GM12878 (cell line): ENCODE measurements around the gene CYP8B1. TPM values are rescaled to one million over a fixed set of nuclear protein-coding genes. Genes with fewer than 3 reads are reported as not detected.

Experiments used
- ATAC-seq: fragments of 200-7000 bp; cut with Tn5 transposase; 3 replicates; pipeline ENCODE4 v1.9.1; 2020; ENCODE audit warnings: mild to moderate bottlenecking, moderate library complexity
- BruUV-seq: library from RNA; stranded (reverse); fragments of 400-500 nt; replicated peaks from 2 replicates; lab custom pipeline; 2021; lab: Mats Ljungman, UMichigan
- CTCF ChIA-PET: fragments of 300-600 bp; sonication (Branson Sonifier 250); formaldehyde crosslinking; extraction: SDS; loops from one replicate; lab custom pipeline; 2021; ENCODE audit warnings: inconsistent platforms; lab: Yijun Ruan, JAX
- POLR2A ChIA-PET: fragments of 350-600 bp; formaldehyde crosslinking; extraction: SDS; loops from one replicate; lab custom pipeline; 2021; ENCODE audit warnings: inconsistent platforms; lab: Charles Lee
- RAD21 ChIA-PET: fragments of 300-600 bp; sonication (Branson Sonifier 250); formaldehyde crosslinking; loops from one replicate; lab custom pipeline; 2023; ENCODE audit warnings: antibody characterized with exemption; ENCODE audit not compliant: unreplicated experiment; lab: Charles Lee
- SMC1A ChIA-PET: fragments of 300-600 bp; sonication (Branson Sonifier 250); formaldehyde crosslinking; loops from one replicate; lab custom pipeline; 2023; ENCODE audit not compliant: unreplicated experiment, uncharacterized antibody; lab: Charles Lee
- DNase-seq: peaks from one replicate; pipeline ENCODE4 v3.0.0-alpha.2; 2011; ENCODE audit warnings: low read depth, low spot score
- FAIRE-seq: peaks from 3 replicates; lab custom pipeline; 2011; peaks lifted over from hg19 to GRCh38; lab: Jason Lieb, UNC
- H2AFZ ChIP-seq: 2 replicates; pipeline ENCODE4 v1.6.0; 2011; ENCODE audit warnings: low read depth, low read length, control low read depth; ENCODE audit not compliant: control insufficient read depth
- H3K27ac ChIP-seq: 2 replicates; pipeline ENCODE4 v1.5.1; 2011; ENCODE audit warnings: control low read depth; ENCODE audit not compliant: control insufficient read depth, insufficient read depth
- H3K27me3 ChIP-seq, 2 experiments: replicated peaks in 1 of 2; 2 replicates each; pipeline versions ENCODE4 v1.6.0 to v1.6.1; 2011; ENCODE audit warnings: low read length in 1 of 2; ENCODE audit not compliant: control insufficient read depth in 2 of 2, insufficient read depth in 2 of 2
- H3K36me3 ChIP-seq, 2 experiments: 2 replicates each; pipeline ENCODE4 v1.5.1; 2011; ENCODE audit warnings: low read length in 1 of 2; ENCODE audit not compliant: control insufficient read depth in 2 of 2, insufficient read depth in 2 of 2
- H3K4me1 ChIP-seq: 2 replicates; pipeline ENCODE4 v1.6.1; 2011; ENCODE audit warnings: mild to moderate bottlenecking, low read length, moderate library complexity, mixed read lengths; ENCODE audit not compliant: control insufficient read depth, insufficient read depth
- H3K4me2 ChIP-seq: 2 replicates; pipeline ENCODE4 v1.6.0; 2011; ENCODE audit warnings: control low read depth; ENCODE audit not compliant: control insufficient read depth, insufficient read depth
- H3K4me3 ChIP-seq: fragments of 200-600 bp; sonication (generic); 2 replicates; pipeline ENCODE4 v1.5.1; 2016
- H3K79me2 ChIP-seq: 2 replicates; pipeline ENCODE4 v1.6.0; 2011; ENCODE audit warnings: low read length; ENCODE audit not compliant: control insufficient read depth, insufficient read depth
- H3K9ac ChIP-seq: 2 replicates; pipeline ENCODE4 v1.8.0; 2011; ENCODE audit warnings: low read length, control low read depth, mixed read lengths; ENCODE audit not compliant: control insufficient read depth, insufficient read depth
- H3K9me3 ChIP-seq: replicated peaks from 3 replicates; pipeline ENCODE4 v1.5.1; 2011; ENCODE audit warnings: mild to moderate bottlenecking, low read length; ENCODE audit not compliant: control insufficient read depth, insufficient read depth
- H4K20me1 ChIP-seq: 2 replicates; pipeline ENCODE4 v1.6.0; 2011; ENCODE audit not compliant: control insufficient read depth, insufficient read depth
- CBX5 ChIP-seq: sonication (generic); IDR thresholded peaks from 2 replicates; pipeline ENCODE4 v1.6.1; 2016; ENCODE audit warnings: low read depth, moderate library complexity, mild to moderate bottlenecking, inconsistent platforms
- E2F8 ChIP-seq: fragments of 450-650 bp; IDR thresholded peaks from 2 replicates; pipeline ENCODE4 v1.6.1; 2018; ENCODE audit warnings: mild to moderate bottlenecking, low read depth, moderate library complexity; ENCODE audit not compliant: partially characterized antibody
- IKZF2 ChIP-seq, 2 experiments: fragments of 450-650 bp; IDR thresholded peaks; 2 replicates each; pipeline ENCODE4 v1.6.1; 2017; ENCODE audit warnings: mild to moderate bottlenecking in 2 of 2, moderate library complexity in 2 of 2
- JUND ChIP-seq: IDR thresholded peaks from 2 replicates; pipeline ENCODE4 v1.6.1; 2012; ENCODE audit warnings: low read depth, mild to moderate bottlenecking, low read length, improper control_type of control experiment, moderate library complexity
- MAX ChIP-seq: IDR thresholded peaks from 2 replicates; pipeline ENCODE4 v1.6.1; 2012; ENCODE audit warnings: low read depth, low read length, improper control_type of control experiment
- MEF2A ChIP-seq: IDR thresholded peaks from 2 replicates; pipeline ENCODE4 v1.6.1; 2011; ENCODE audit warnings: low read depth, mild to moderate bottlenecking, low read length, moderate library complexity; ENCODE audit not compliant: insufficient read depth
- MTA3 ChIP-seq: IDR thresholded peaks from 2 replicates; pipeline ENCODE4 v1.6.1; 2012; ENCODE audit warnings: low read length, inconsistent platforms, borderline replicate concordance
- NFYA ChIP-seq: IDR thresholded peaks from 2 replicates; pipeline ENCODE4 v1.6.1; 2011; ENCODE audit warnings: low read depth, mild to moderate bottlenecking, low read length, improper control_type of control experiment, borderline replicate concordance
- PML ChIP-seq: IDR thresholded peaks from 2 replicates; pipeline ENCODE4 v1.6.1; 2012; ENCODE audit warnings: low read length, inconsistent platforms
- POLR2AphosphoS2 ChIP-seq: IDR thresholded peaks from 2 replicates; pipeline ENCODE4 v1.6.1; 2011; ENCODE audit warnings: low read depth, mild to moderate bottlenecking, low read length, improper control_type of control experiment, moderate library complexity
- RELB ChIP-seq: fragments of 450-650 bp; IDR thresholded peaks from 2 replicates; pipeline ENCODE4 v1.6.1; 2017; ENCODE audit warnings: low read depth, mild to moderate bottlenecking, moderate library complexity
- SMC3 ChIP-seq: IDR thresholded peaks from 2 replicates; pipeline ENCODE4 v1.6.1; 2011; ENCODE audit warnings: low read length, improper control_type of control experiment, borderline replicate concordance
- SUPT20H ChIP-seq: IDR thresholded peaks from 2 replicates; pipeline ENCODE4 v1.6.1; 2011; ENCODE audit warnings: low read depth, mild to moderate bottlenecking, low read length, moderate library complexity, borderline replicate concordance; ENCODE audit not compliant: control insufficient read depth
- SUZ12 ChIP-seq: fragments of 200-600 bp; sonication (generic); IDR thresholded peaks from one replicate; pipeline ENCODE4 v1.6.1; 2018; ENCODE audit warnings: antibody characterized with exemption, mild to moderate bottlenecking; ENCODE audit not compliant: unreplicated experiment
- ZNF622 ChIP-seq: fragments of 450-650 bp; IDR thresholded peaks from 2 replicates; pipeline ENCODE4 v1.6.1; 2017; ENCODE audit warnings: mild to moderate bottlenecking, inconsistent platforms
- WGBS: methylation state at CpG from one replicate; pipeline ENCODE4 v1.1.6; 2016; ENCODE audit warnings: low lambda C conversion rate; ENCODE audit not compliant: insufficient replicate concordance, insufficient coverage; ENCODE audit errors: missing lambda C conversion rate; 5-methylcytosine and 5-hydroxymethylcytosine counted together
- in situ Hi-C: fragments of 300-500 bp; cut with MboI; formaldehyde crosslinking; loops from 9 replicates; pipeline ENCODE4 v1.14.3; 2018; ENCODE audit warnings: mixed read lengths
- intact Hi-C: fragments of 100-400 bp; cut with micrococcal nuclease; formaldehyde crosslinking; loops from one replicate; pipeline ENCODE4 v1.14.2; 2022; ENCODE audit not compliant: unreplicated experiment
- polyA plus RNA-seq, 11 experiments: library from polyadenylated mRNA; depleted of rRNA in 4 of 11; unstranded in 6 of 11; stranded (reverse) in 5 of 11; fragments of >200 nt; fragmentation: Nextera tagmentation in 4 of 11; fragmentation: Illumina TruSeq in 1 of 11; extraction: Ambion mirVana in 4 of 11; extraction: Trizol in 1 of 11; gene quantifications; 1 replicate in 1 of 11; 2 replicates in 10 of 11; pipeline versions ENCODE4 v1.2.1 to v1.2.3, GENCODE V29; 2011 to 2016; ENCODE audit warnings: inconsistent platforms in 2 of 11, missing spikeins in 2 of 11, low read depth in 1 of 11
- total RNA-seq, 4 experiments: library from RNA; depleted of rRNA in 3 of 4; stranded (reverse); fragments of >200 nt in 3 of 4; fragmentation: Illumina TruSeq in 1 of 4; extraction: Trizol in 1 of 4; gene quantifications; 2 replicates each; pipeline versions ENCODE4 v1.2.1 to v1.2.3, GENCODE V29; 2013 to 2021

The CYP8B1 gene
- total and polyA plus RNA-seq, 10 of the 15 experiments (the other 5 are each of a cell fraction or from before 2014, with no cell fraction given), result 0.08 TPM; not detected in 9

GRCh38 chr3:42826141-42826540 is 49.5 kb downstream of the CYP8B1 start:
- POLR2A ChIA-PET, result no interaction called here
- no peak for TF ChIP-seq RELB
- TF ChIP-seq SUPT20H, result no peak
- CTCF ChIA-PET, result interaction anchor here (0.6 to 0.8 kb wide), 2 partner anchors 11 to 17 kb away, joined by 3 read pairs; no protein-coding TSS in a partner anchor
- Histone ChIP-seq H3K4me2 (no peak overlapping the region), H3K4me1 (no peaks in the 10 kb centered on the region), H3K9ac (no peak overlapping the region), H3K36me3 (no peaks in the 10 kb centered on the region), H3K27ac (no peak overlapping the region), H3K4me3 (no peak overlapping the region), H2AFZ (no peak overlapping the region), H3K27me3 (no peaks in the 10 kb centered on the region), H3K9me3 (no peaks in the 10 kb centered on the region), H3K79me2 (no peaks in the 10 kb centered on the region), H4K20me1 (no peaks in the 10 kb centered on the region)
- SMC1A ChIA-PET, result no interaction called here
- RAD21 ChIA-PET, result interaction anchor here (0.6 kb wide), 1 partner anchor 377 kb away, joined by 3 read pairs; no protein-coding TSS in a partner anchor
- no peak for ATAC-seq
- BruUV-seq, result no TSS peak
- no peak for DNase-seq
- no peak for FAIRE-seq
- intact Hi-C loops (no loop called here), in situ Hi-C loops (no loop called here)

- WGBS, result 50% methylated on average over 2 of the region's 2 CpGs
- ChIA-PET CTCF (no interaction called here), POLR2A (no interaction called here), RAD21 (no interaction called here), SMC1A (no interaction called here)
- BruUV-seq, result no TSS peak
- Histone ChIP-seq H3K4me1 (no peaks in the 10 kb centered on the region), H3K4me3 (no peak overlapping the region), H3K27me3 (no peaks in the 10 kb centered on the region), H3K9me3 (no peaks in the 10 kb centered on the region), H3K79me2 (no peaks in the 10 kb centered on the region), H2AFZ (no peak overlapping the region), H3K36me3 (no peaks in the 10 kb centered on the region), H3K4me2 (no peak overlapping the region), H3K27ac (no peak overlapping the region), H3K9ac (no peak overlapping the region), H4K20me1 (no peaks in the 10 kb centered on the region)
- ATAC-seq, result no peak; the same call in 2 of the 3 replicates
- no peak for FAIRE-seq
- intact Hi-C loops, result no loop called here
- in situ Hi-C loops, result no loop called here
- DNase-seq, result no peak
- TF ChIP-seq E2F8, result no peak
- TF ChIP-seq CBX5, result no peak
- no peak for TF ChIP-seq MTA3
- TF ChIP-seq ZNF622, result no peak
- TF ChIP-seq PML, result no peak
- no peak for TF ChIP-seq SUZ12
- TF ChIP-seq SMC3, result no peak
- TF ChIP-seq MAX, result no peak
- TF ChIP-seq MEF2A, result no peak
- TF ChIP-seq JUND, result no peak
- TF ChIP-seq IKZF2 (IDR thresholded peaks at IDR 0.05), result no peak
- TF ChIP-seq NFYA, result no peak
- no peak for TF ChIP-seq POLR2AphosphoS2
Observed at GRCh38 chr3:42823351-42823750, 52.3 kb downstream of the CYP8B1 start.
